NCI-H1092 treated with DMSO at 0.1 percent for 48 hours (cell line): ENCODE results near the gene PIGL.
"Not testable (repeated sequence)": the region's sequence is repeated elsewhere in the genome, so short reads cannot be mapped to it uniquely, and the experiment has no call there.

Experiments
- DNase-seq: peaks from one replicate; lab custom pipeline; 2025; lab: John Stamatoyannopoulos, UW

PIGL gene

GRCh38 chr17:16273929-16274339 is 56.9 kb downstream of the PIGL start:
- no peak for DNase-seq

GRCh38 chr17:16275024-16275423 is 58.0 kb downstream of the PIGL start:
- no peak for DNase-seq

DNA sequence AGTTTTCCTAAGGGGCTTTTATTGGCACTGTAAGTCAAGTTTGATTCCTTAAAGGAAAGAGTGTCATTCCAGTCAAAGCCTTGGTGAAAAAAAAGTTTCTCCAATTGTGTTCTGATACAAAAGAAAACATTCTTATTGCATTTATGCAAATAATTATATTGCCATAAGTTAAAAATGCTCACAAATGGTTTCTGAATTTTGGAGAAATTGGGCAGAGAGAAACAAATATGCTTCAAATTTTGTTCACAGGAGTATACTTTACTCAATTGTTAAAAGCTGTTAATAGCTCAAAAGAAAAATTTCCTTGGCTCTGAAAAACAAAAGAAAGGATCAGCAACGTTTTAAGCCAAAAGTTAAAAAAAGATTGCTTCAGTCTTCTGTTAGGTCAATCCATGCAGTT is 60.2 kb downstream of the PIGL start:
- DNase-seq: no peak

DNA sequence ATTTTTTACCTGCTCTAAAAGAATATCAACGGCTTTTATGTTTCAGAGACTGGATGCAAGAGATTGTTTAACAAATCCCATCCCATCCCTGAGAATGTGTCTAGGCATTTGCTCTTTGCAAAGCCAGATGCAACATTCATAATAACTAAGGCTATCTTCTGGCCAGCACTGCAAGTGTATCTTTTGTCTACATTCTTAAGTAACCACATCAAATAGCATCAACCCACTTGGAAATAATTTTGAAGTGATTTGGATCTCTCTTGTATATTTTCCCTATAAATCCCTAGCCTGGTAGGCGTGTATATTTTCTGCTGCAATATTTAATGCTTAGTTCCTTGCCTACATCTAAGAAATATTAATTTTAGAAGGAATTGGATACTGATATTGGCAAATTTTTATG is 64.3 kb downstream of the PIGL start:
- DNase-seq: no peak

DNA sequence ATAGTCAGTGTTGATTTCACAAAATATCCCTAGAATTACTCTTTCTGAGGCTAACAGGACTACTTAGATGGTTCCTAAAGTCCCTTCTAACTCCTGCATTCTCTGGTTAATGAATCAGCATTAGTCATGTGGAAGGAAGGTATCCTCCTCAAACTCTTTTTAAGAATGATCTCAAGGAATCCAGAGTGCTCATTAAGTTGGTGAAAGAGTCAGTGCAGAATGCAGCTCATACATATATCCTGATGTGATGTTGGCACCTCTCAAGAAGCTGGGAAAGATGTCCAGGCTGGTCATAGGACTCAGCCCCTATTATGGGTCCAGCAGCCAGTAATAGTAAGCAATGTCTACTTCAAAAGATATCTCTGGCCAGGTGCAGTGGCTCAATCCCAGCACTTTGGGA is 65.5 kb downstream of the PIGL start:
- no peak for DNase-seq

DNA sequence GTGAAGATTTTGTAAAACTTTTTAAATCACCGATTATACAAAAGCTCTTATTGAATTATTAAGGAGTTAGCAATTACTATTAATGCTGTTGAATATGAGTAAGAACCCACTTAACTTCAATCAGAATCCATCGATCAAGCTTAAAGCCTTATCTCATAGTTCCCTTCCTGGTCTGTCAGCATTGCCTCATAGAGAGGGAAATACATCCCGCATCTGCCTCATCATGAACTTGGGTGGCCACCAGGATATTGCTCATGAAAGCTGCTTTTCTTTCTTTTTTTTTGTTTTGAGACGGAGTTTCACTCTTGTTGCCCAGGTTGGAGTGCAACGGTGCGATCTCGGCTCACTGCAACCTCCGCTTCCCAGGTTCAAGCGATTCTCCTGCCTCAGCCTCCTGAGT is 66.7 kb downstream of the PIGL start:
- DNase-seq: no peak

DNA sequence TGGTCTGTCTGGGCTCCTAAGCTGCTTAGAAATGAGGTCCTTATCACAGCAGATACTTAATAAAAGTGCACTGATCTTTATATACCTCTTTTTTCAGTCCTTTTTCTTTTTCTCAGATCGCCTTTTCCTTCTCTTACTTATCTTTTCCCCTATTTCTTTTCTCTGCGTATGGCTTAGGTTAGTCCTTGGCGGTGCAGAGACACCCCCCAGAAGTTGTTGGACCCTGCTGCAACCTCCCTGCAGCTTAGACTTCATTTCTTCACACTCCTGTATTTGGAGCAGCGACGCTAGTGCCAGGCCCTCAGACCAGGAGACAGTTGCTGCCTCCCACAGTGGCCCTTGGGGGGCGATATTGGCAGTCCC is 68.6 kb downstream of the PIGL start:
- DNase-seq: no peak

DNA sequence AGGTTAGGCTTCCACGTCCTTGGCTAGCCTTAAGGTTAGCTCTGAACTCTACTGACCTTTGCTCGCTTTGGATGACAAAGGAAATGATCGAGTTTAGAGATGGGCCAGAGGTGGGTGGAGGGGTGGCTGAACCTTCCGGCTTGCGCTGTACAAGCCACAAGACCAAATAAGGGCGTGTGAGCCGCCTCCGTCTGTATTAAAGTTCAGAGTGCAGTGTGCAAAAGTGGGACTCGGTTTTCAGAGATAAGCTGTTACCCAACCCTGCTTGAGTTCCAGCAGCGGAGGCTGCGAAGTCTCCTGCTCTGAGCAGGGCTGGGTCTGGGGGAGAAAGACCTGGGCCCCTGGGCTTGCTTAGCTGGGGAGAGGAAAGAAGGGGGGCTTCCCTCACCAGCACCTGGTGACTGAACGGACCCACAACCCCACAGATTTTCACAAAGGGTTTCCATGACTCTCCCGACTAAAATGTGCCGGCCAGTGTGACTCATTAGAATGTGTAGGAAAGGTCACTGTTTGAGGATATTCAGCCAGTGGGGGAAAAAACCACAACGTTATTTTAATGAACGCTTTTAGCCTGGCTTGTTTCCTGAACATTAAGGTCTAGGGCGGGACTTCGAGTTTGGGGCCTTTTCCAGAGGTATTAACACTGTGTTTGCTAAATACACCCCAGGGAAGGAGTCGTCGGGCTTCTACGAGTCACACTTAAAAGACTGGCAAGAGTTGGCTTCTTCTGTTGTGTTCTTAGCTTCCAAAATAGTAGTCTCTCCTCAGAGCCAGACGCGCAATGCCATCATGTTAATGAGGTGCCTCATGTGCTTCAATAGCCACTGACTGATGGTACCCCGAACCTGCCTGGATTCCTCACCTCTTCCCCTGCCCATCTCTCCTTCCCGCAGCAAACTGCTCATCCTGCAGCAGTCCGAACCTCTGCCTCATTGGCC is 69.3 kb downstream of the PIGL start:
- no peak for DNase-seq

DNA sequence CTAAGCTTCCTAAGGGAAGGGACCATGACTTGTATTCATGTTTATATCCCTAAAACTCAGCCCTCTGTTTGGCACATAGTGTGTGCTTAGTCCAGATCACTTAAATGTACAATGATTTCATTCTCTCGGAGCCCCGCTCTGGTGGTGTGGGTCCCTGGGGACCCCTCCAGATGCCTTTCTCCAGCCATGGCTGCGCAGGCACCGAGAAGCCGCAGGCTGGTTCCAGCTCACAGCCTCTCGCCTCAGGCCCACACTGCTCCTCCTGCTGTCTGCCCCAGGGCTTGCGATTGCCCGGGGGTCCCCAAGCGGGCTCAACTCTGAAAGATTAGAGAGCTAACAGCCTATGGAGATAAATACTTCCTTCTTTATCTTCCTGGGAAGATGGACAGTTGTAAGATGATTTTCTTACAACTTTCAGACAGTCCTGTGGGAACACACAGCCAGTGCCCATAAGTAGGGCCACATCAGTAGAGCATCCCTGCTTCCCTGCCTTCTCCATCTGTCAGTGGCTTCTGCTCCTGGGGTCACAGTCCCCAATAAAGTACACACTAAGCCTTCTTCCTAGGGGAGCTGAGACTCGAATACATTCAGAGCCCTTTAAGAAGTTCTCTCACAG is 70.0 kb downstream of the PIGL start:
- no peak for DNase-seq

DNA sequence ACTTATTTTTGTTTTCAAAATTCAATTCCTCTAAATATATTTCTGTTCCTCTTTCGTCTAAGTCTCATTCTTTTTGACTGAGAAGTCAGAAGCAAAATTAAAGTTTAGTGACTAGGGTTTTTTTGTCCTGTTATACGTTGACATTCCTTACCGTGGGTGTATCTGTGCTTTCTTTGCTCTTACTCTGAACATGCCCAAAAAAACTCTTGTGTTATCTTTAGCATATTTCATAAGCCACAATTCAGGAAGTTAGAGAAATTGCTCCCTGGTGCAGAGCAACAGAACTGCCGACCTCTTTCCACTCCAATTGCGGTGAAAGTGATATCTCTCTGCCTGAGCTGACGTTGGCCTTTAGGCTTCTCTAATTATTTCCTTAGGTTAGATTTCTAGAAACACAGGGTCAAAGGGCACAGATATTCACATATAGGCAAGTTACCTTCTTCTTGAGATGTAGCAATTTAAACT is 70.6 kb downstream of the PIGL start:
- DNase-seq: no peak

- no peak for DNase-seq
Measured at GRCh38 chr17:16288860-16289571, 72.0 kb downstream of the PIGL start.

DNA sequence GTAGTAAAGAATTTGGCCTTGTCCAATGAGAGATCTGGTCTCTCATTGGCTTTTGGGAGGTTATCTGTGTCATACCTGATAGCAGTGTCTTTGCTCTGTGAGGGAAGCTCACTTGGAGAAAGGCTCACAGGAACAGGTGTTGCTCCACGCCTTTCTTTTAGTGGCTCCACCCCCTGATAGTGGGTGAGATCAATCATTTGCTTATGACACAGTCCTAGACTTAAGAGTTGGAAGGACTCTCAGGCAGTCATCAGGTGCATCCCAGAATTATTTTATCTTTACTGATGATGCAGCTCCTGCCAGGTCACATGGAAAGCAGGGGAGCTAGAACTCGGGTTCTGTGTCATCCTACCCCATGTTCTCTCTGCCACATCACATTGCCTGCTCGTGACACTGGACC is 76.9 kb downstream of the PIGL start:
- no peak for DNase-seq

- DNase-seq: no peak
Measured at GRCh38 chr17:16294560-16294959, 77.5 kb downstream of the PIGL start.

DNA sequence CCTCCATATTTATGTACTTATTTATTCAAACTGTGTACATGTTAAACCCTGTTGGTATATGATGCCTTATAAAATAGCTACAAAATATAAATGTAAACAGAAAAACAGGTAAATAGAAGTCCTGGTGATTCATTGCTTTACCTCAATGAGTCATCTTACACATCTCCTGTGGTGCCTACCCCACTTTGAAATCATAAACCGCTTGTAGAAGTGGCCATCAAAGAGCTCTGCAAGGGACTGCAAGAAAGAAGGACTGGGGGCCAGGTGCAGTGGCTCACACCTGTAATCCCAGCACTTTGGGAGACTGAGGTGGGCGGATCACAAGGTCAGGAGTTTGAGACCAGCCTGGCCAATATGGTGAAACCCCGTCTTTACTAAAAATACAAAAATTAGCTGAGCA is 79.1 kb downstream of the PIGL start:
- DNase-seq: not testable (repeated sequence)

DNA sequence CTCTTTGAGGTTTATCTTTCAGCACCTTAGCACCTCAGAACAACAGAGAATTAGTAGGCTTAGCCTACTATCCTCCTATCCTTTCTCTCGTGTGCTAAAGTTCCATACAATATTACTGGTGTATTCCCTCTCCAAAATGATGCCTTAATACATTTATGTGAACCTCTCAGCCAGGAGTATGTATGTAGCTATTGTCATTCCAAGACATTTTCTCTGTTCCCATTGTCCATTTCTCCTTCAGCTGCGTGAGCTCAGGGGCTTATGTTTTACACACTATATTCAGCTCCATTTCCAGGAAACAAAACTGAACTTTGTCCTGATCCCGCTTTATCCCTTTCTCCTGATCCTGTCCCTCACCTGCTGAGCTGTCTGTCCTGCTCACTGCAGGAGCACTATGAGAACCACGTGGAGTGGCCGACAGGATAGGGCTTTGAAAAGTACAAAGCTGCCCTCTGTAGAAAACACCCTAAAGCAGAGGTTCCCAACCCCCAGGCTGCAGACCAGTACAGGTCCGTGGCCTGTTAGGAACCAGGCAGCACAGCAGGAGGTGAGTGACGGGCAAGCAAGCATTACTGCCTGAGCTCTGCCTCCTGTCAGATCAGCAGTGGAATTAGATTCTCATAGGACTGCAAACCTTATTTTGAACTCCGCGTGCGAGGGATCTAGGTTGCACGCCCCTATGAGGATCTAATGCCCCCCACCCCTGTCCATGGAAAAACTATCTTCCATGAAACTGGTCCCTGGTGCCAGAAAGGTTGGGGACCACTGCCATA is 80.5 kb downstream of the PIGL start:
- DNase-seq: no peak

GRCh38 chr17:16298140-16298662 is 81.2 kb downstream of the PIGL start:
- no peak for DNase-seq

- DNase-seq: no peak
Measured at GRCh38 chr17:16300554-16300953, 83.5 kb downstream of the PIGL start.

DNA sequence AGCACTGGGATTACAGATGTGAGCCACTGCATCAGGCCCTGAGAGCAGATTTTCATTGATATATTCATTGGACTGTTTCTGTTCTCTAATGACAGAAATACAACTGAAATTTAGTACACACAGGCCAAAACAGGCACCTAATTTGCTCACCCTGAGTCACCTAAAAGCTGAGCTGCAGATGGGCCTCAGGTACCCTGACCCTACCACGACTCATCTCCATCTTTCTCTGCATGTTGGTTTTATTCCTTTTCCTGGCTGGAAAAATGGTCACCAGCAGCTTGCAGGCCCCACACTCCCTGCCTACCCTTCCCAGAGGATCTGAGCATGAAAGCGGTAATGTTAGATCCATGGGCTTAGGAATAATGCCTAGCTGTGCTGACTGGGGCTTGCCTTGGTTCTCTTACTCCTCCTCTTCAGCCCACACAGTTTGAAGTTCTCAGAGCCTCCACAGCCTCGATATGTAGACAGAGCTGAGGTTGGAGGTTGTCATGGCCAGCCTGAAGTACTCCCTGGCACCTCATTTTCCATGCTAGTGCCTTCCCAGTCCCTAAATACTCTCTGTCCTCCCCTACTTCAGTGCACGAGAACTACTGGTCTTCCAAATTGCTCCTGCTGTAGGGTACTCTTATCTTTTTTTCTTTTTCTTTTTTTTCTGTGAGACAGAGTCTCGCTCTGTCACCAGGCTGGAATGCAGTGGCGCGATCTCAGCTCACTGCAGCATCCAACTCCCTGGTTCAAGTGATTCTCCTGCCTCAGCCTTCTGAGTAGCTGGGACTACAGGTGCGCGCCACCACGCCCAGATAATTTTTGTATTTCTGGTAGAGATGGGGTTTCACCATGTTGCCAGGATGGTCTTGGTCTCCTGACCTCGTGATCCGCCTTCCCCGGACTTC is 85.2 kb downstream of the PIGL start:
- no peak for DNase-seq

GRCh38 chr17:16302856-16303255 is 85.8 kb downstream of the PIGL start:
- DNase-seq: no peak

GRCh38 chr17:16304830-16305229 is 87.8 kb downstream of the PIGL start:
- DNase-seq: peak; percentile 3

- DNase-seq: no peak
Measured at GRCh38 chr17:16306211-16306610, 89.2 kb downstream of the PIGL start.
